Adipocyte (in vitro differentiated cells): ENCODE measurements around the gene PACSIN2.

Source experiments
- DNase-seq: peaks from one replicate; pipeline ENCODE4 v3.0.0-alpha.2; 2015; ENCODE audit warnings: low read depth
- H3K27me3 ChIP-seq: replicated peaks from 2 replicates; pipeline ENCODE4 v1.7.0; 2013; ENCODE audit warnings: mild to moderate bottlenecking, low read length, moderate library complexity; ENCODE audit not compliant: control insufficient read depth, insufficient read depth
- H3K36me3 ChIP-seq: 2 replicates; pipeline ENCODE4 v1.7.0; 2013; ENCODE audit warnings: low read length, mild to moderate bottlenecking, moderate library complexity; ENCODE audit not compliant: control insufficient read depth, insufficient read depth, severe bottlenecking
- H3K4me1 ChIP-seq: 2 replicates; pipeline ENCODE4 v1.7.0; 2013; ENCODE audit warnings: mild to moderate bottlenecking, low read length, moderate library complexity; ENCODE audit not compliant: control insufficient read depth, insufficient read depth
- H3K4me3 ChIP-seq: 2 replicates; pipeline ENCODE4 v1.7.0; 2013; ENCODE audit warnings: mild to moderate bottlenecking, low read length, moderate library complexity
- H3K9ac ChIP-seq: 2 replicates; pipeline ENCODE4 v1.7.0; 2013; ENCODE audit warnings: mild to moderate bottlenecking, low read length, moderate library complexity
- H3K9me3 ChIP-seq: 2 replicates; pipeline ENCODE4 v1.7.0; 2013; ENCODE audit warnings: mild to moderate bottlenecking, low read length, moderate library complexity; ENCODE audit not compliant: control insufficient read depth

The PACSIN2 gene

DNA sequence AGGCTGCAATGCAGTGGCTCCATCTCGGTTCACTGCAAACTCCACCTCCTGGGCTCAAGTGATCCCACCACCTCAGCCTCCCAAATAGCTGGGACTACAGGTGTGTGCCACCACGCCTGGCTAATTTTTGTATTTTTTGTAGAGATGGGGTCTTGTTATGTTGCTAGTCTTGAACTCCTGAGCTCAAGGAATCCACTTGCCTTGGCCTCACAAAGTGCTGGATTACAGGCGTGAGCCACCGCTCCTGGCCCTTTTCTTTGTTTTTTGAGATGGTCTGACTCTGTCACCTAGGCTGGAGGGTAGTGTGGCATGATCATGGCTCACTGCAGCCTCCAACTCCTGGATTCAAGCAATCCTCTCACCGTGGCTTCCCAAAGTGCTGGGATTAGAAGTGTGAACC is 178.9 kb downstream of the PACSIN2 start:
- Histone ChIP-seq H3K4me3 (no peak overlapping the region), H3K4me1 (peaks cover under 1% of the 10 kb centered on the region), H3K36me3 (peaks cover 79% of the 10 kb centered on the region), H3K9ac (no peak overlapping the region), H3K27me3 (no peaks in the 10 kb centered on the region), H3K9me3 (no peaks in the 10 kb centered on the region)
- no peak for DNase-seq

DNA sequence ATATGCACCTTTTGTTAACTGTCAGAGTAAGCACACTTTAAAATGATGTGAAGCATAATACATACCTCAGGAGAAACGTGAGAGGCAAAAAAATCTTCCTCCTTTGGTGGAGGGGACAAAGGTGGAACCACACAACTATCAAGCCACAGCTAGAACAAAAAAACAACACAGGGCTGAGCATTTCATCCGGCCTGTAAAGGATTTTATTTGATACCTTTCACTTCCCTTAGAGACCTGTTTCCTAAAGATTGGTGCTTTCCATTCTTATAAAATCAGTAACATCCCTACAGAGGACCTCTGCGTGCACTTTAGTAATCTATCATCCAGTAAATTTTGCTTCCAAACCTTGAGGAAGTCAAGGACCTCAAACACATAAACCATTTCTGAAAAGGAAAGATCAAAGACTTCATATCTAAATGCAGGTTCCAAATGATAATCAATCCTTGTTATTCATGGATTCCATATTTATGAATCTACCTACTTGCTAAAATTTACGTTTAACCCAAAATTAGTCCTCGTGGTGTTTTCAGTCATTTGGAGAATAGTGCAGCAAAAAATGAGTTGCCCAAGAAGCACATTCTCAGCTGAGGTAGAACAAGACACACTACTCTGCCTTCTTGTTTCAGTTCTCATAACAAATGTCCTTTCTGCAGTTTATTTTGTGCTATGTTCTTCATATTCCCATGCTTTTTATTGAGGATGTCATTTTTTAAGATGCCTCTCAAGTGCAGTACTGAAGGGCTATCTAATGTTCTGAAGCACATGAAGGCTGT is 180.6 kb downstream of the PACSIN2 start:
- Histone ChIP-seq H3K4me3 (no peak overlapping the region), H3K36me3 (peaks cover 81% of the 10 kb centered on the region), H3K4me1 (no peaks in the 10 kb centered on the region), H3K27me3 (no peaks in the 10 kb centered on the region), H3K9ac (no peak overlapping the region), H3K9me3 (no peaks in the 10 kb centered on the region)
- DNase-seq: no peak

DNA sequence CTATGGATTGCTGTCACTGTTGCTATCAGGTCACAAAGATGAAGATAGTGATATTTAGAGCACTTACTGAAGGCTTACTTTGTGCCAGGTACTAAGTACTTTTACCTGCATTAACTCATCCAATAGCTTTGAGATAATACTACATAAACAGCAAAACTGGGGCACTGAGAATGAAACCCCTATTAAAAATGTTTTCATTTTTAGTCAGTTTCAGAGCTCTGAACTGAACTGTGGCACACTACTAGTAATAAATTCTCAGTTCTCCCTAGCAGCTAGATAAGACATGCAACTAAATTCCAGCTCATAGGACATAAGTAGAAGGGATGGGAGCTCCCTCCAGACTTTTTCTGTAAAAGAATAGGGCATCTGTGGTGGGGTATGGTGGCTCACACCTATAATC is 181.8 kb downstream of the PACSIN2 start:
- no peak for DNase-seq
- H3K9me3 ChIP-seq: no peaks in the 10 kb centered on the region
- H3K9ac ChIP-seq: no peak overlapping the region
- H3K27me3 ChIP-seq: no peaks in the 10 kb centered on the region
- no peaks in the 10 kb centered on the region for H3K4me1 ChIP-seq
- H3K4me3 ChIP-seq: no peak overlapping the region
- peaks cover 86% of the 10 kb centered on the region for H3K36me3 ChIP-seq

GRCh38 chr22:42831712-42832111 is 183.2 kb downstream of the PACSIN2 start:
- no peaks in the 10 kb centered on the region for H3K27me3 ChIP-seq
- H3K9ac ChIP-seq: no peak overlapping the region
- no peaks in the 10 kb centered on the region for H3K9me3 ChIP-seq
- no peak overlapping the region for H3K4me3 ChIP-seq
- DNase-seq: no peak
- peaks cover 89% of the 10 kb centered on the region for H3K36me3 ChIP-seq
- no peaks in the 10 kb centered on the region for H3K4me1 ChIP-seq

GRCh38 chr22:42830161-42830560 is 184.8 kb downstream of the PACSIN2 start:
- H3K9ac ChIP-seq: no peak overlapping the region

GRCh38 chr22:42829302-42829701 is 185.6 kb downstream of the PACSIN2 start:
- H3K36me3 ChIP-seq: peaks cover 92% of the 10 kb centered on the region
- H3K9me3 ChIP-seq: no peaks in the 10 kb centered on the region
- DNase-seq: no peak
- no peak overlapping the region for H3K4me3 ChIP-seq
- no peaks in the 10 kb centered on the region for H3K4me1 ChIP-seq
- H3K27me3 ChIP-seq: no peaks in the 10 kb centered on the region
- no peak overlapping the region for H3K9ac ChIP-seq

More at GRCh38 chr22:42830161-42830560, 184.8 kb downstream of the PACSIN2 start:
- Histone ChIP-seq H3K9me3 (no peaks in the 10 kb centered on the region), H3K4me3 (no peak overlapping the region), H3K36me3 (peaks cover 92% of the 10 kb centered on the region), H3K27me3 (no peaks in the 10 kb centered on the region), H3K4me1 (no peaks in the 10 kb centered on the region)
- DNase-seq: no peak

DNA sequence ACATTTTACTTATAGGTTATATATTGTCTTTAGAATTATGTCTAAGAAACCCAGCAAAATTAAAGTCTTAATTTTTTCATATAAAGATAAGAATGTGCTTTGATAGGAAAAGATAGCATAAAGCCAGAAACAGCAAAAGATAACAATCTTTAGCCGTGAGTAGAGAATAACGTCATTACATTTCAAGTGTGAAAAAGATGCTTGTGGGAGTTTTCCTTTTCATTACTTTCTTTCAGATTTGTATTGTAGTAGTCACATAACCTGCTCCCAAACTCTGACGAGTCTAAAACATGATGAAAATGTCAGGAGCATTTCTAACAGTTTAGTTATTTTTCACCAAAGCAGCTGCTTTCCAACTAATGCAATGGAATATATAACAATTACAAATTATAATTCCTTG is 189.2 kb downstream of the PACSIN2 start:
- Histone ChIP-seq H3K27me3 (no peaks in the 10 kb centered on the region), H3K4me1 (no peaks in the 10 kb centered on the region), H3K9me3 (no peaks in the 10 kb centered on the region), H3K4me3 (no peak overlapping the region), H3K9ac (no peak overlapping the region), H3K36me3 (peaks cover 92% of the 10 kb centered on the region)
- DNase-seq: no peak

DNA sequence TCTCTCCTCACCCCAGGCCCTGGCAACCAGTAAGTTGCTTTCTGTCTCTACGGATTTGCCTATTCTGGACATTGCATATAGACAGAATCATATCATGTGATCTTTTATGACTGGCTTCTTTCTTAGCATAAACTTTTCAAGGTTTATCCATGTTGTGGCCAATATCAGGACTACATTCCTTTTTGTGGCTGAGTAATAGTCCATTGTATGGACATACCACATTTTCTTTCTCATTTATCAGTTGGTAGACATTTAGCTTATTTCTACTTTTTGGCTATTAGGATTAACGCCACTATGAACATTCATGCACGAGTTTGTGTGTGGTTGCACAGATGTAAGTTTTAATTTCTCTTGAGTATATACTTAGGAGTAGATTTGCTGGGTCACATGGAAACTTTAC is 193.6 kb downstream of the PACSIN2 start:
- no peak for DNase-seq
- H3K36me3 ChIP-seq: peaks cover 68% of the 10 kb centered on the region

GRCh38 chr22:42820045-42820763 is 194.7 kb downstream of the PACSIN2 start:
- Histone ChIP-seq H3K36me3 (peaks cover 65% of the 10 kb centered on the region), H3K4me3 (no peak overlapping the region), H3K4me1 (peaks cover 26% of the 10 kb centered on the region), H3K9me3 (no peaks in the 10 kb centered on the region), H3K27me3 (no peaks in the 10 kb centered on the region), H3K9ac (peak overlapping the region; percentile 6)
- peak; percentile 89 for DNase-seq

More for the DNA sequence above, 193.6 kb downstream of the PACSIN2 start:
- no peaks in the 10 kb centered on the region for H3K27me3 ChIP-seq
- H3K4me3 ChIP-seq: no peak overlapping the region
- no peaks in the 10 kb centered on the region for H3K9me3 ChIP-seq
- peaks cover 26% of the 10 kb centered on the region for H3K4me1 ChIP-seq
- no peak overlapping the region for H3K9ac ChIP-seq
